Measurements from ENCODE around the gene UIMC1.
"Not testable (repeated sequence)": the region's sequence is repeated elsewhere in the genome, so short reads cannot be mapped to it uniquely, and the experiment has no call there.

Gene UIMC1

DNA sequence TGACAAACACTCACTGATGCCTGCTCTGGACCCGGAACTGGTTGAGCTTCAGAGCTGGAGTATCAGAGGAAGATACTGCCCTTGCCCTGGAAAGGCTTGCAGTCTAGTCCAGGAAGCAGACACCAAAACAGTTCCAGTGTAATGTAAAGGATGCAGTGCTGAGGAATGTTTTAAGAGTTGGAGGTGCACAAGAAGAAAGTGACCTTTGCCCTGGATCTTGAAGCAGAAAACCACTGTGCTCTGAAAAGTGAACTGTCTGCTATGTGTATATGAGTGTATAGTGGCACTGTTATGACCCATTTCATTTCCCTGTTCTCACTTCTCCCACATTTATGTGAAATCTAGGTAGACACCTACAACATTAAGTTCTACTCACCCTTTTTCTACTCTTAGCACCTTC is 18.0 kb upstream of the UIMC1 start:
- no peaks in the 10 kb centered on the region for H3K9me3 Mint-ChIP-seq (ENCODE audit: low read depth)
- H3K4me1 Mint-ChIP-seq (ENCODE audit: low read depth) = peaks cover 34% of the 10 kb centered on the region
- H3K4me3 Mint-ChIP-seq = peak overlapping the region; percentile 56
- no peaks in the 10 kb centered on the region for H3K27me3 Mint-ChIP-seq
- peaks cover 7% of the 10 kb centered on the region for H3K36me3 Mint-ChIP-seq
- H3K27ac Mint-ChIP-seq = no peak overlapping the region

DNA sequence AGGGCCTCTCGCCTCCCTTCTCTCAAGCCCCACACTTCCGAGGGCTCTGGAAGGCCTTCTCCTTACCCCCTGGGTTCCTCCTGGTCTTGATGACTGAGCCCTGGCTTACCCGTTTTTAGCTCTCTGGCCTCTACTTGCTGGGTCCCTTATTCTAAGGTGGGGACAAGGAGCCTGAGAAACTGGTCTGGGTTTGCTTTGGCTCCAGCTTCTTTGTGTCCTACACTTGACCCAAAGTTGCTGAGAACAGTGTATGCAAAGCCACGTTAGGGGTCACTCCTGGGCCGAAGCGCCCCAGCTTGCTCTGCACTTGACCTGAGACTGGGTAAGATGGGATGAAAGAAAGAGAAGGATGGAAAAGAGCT is 16.7 kb upstream of the UIMC1 start:
- Mint-ChIP-seq H3K27ac (peak overlapping the region; percentile 96), H3K4me1 (ENCODE audit: low read depth) (peaks cover 34% of the 10 kb centered on the region), H3K4me3 (peak overlapping the region; percentile 98), H3K9me3 (ENCODE audit: low read depth) (no peaks in the 10 kb centered on the region), H3K27me3 (no peaks in the 10 kb centered on the region), H3K36me3 (peaks cover 7% of the 10 kb centered on the region)

DNA sequence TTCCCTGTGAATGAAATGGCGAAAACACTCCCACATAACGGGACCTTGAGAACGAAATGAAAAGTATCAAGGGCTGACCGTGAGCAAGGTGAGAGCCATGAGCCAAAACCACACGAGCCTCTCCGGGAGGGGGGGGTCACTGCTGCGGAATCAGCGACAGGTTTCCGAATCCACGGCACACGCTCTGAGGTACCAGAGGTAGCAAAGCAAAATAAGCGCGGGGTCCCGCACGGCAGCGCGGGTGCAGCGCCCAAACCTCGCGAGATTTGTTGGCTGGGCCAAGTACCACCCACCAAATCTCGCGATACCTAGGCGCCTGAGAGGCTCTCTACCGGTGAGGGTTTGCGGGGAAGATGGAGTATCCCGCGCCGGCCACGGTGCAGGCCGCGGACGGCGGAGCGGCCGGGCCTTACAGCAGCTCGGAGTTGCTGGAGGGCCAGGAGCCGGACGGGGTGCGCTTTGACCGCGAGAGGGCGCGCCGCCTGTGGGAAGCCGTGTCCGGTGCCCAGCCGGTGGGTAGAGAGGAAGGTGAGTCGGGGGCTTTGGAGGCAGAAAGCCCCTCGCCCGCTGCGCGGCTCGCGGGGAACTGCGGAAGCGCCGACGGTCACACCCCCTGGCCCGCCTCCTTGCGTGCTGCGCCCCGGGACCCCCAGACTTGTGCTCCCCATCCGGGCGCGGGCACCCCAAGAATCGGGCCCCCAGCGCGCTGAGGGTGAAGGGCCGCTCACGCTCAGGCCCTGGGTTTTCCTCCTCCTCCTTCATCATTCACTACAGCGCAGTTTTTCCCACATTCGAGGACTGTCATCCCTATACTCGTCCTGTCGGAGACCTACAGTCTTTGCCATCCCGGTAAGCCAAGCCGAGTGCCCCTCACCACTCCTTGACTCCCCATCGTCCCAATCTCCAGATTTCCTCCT is 16.1 kb upstream of the UIMC1 start, which contains the start of gene ZNF346:
Gene ZNF346 (plus strand): TSS at position 311 of the 917 bp plus-strand sequence. CDS start 43 bp downstream, at position 354.
- Mint-ChIP-seq H3K27ac (peak within 1 kb of the TSS; percentile 96), H3K36me3 (peaks cover 5% of the 10 kb centered on the region), H3K9me3 (ENCODE audit: low read depth) (no peaks in the 10 kb centered on the region), H3K4me1 (ENCODE audit: low read depth) (peaks cover 34% of the 10 kb centered on the region), H3K27me3 (no peaks in the 10 kb centered on the region), H3K4me3 (peak within 1 kb of the TSS; percentile 98)

DNA sequence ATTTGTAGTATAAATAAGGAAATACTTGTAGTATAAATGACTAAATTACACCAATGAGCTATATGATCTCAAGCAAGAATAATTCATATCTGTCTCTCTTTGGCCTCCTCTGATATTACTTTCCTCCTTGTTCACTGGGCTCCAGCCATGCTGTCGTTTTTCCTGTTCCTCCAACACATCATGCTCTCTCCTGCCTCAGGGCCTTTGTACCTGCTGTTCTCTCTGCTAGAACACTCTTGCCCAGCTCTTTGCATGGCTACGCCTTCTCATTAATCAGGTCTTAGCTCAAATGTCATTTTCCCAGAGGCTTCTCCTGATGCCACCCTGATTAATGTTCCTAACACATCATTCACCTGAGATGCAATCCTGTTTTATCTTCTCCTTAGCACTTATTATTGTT is 13.5 kb upstream of the UIMC1 start:
- Mint-ChIP-seq H3K9me3 (ENCODE audit: low read depth) (no peaks in the 10 kb centered on the region), H3K36me3 (peaks cover 2% of the 10 kb centered on the region), H3K27me3 (no peaks in the 10 kb centered on the region), H3K27ac (no peak overlapping the region), H3K4me3 (no peak overlapping the region), H3K4me1 (ENCODE audit: low read depth) (peaks cover 24% of the 10 kb centered on the region)

DNA sequence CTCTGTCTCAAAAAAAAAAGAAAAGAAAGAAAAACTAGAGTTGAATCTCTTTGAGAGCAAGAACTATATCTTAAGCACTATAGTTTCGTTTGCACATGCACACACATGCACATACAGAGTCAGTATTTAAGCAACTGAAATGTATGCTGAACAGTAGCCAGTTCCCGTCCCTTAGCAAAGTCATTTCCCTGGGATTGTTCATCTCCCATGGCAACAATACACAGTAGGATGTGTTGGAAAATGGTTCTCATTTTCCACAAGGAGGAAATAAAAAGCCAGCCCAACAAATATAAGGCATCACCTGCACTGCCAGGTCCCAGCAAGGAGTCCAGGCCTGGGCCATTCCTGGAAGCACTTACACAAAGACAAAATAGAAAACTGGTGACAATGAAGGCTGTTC is 11.8 kb upstream of the UIMC1 start:
- peaks cover 13% of the 10 kb centered on the region for H3K4me1 Mint-ChIP-seq (ENCODE audit: low read depth)
- no peak overlapping the region for H3K4me3 Mint-ChIP-seq
- H3K36me3 Mint-ChIP-seq = peaks cover 2% of the 10 kb centered on the region
- H3K27me3 Mint-ChIP-seq = no peaks in the 10 kb centered on the region
- no peak overlapping the region for H3K27ac Mint-ChIP-seq
- no peaks in the 10 kb centered on the region for H3K9me3 Mint-ChIP-seq (ENCODE audit: low read depth)

DNA sequence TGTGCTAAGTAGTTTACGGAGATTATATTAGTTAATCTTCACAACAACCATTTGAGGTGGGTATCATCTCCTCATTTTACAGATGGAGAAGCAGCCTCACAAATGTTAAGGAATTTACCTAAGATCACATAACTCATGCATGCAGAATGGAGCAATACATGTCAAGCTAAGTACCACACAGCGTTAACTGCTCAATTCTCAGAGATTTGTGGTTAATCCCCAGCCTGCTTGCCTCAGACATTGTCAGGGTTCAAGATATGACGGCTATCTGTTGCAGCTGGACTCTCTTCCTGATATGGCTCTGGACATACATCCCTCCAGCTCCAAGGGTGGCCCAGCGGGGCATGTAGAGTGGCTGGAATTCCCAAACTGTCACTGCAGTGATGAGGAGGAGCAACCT is 8.6 kb upstream of the UIMC1 start:
- H3K27ac Mint-ChIP-seq = no peak overlapping the region
- no peaks in the 10 kb centered on the region for H3K4me1 Mint-ChIP-seq (ENCODE audit: low read depth)
- no peaks in the 10 kb centered on the region for H3K27me3 Mint-ChIP-seq
- no peaks in the 10 kb centered on the region for H3K9me3 Mint-ChIP-seq (ENCODE audit: low read depth)
- no peak overlapping the region for H3K4me3 Mint-ChIP-seq
- peaks cover 2% of the 10 kb centered on the region for H3K36me3 Mint-ChIP-seq

DNA sequence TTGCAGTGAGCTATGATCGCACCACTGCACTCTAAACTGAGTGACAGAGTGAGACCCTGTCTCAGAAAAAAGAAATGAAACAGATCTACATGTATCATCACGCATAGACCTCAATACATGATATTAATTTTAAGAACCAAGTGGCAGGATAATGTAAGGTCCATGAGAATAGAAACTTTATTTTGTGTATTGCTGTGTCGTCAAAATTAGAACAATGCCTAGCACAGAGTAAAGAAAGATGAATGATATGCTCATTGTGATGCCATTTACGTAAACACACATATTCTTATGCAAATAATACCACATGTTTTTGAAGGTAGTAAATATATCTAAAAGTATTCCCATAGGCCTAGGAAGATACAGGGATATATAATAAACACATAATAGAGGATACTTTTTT is 3.6 kb upstream of the UIMC1 start:
- Mint-ChIP-seq H3K27me3 (no peaks in the 10 kb centered on the region), H3K9me3 (ENCODE audit: low read depth) (no peaks in the 10 kb centered on the region), H3K4me1 (ENCODE audit: low read depth) (peaks cover 12% of the 10 kb centered on the region), H3K36me3 (no peaks in the 10 kb centered on the region), H3K27ac (no peak overlapping the region), H3K4me3 (no peak overlapping the region)

DNA sequence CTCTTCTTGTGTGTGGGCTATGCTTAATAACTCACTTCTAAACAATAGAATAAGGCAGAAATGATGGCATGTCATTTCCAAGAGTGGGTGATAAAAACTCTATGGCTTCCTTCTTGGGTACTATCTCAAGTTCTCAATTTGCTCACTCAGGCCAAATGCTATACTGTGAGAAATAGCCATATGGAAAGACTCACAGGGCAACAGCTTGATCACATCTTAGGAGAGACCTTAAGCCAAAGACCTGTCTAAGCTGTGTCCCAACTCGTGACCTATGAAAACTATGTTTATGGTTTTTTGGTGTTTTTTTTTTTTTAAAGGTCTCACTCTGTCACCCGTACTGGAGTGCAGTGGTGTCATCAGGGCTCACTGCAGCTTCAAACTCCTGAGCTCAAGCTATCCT is 2.1 kb upstream of the UIMC1 start:
- H3K36me3 Mint-ChIP-seq = no peaks in the 10 kb centered on the region
- H3K27ac Mint-ChIP-seq = no peak overlapping the region
- H3K4me3 Mint-ChIP-seq = no peak overlapping the region
- peaks cover 22% of the 10 kb centered on the region for H3K4me1 Mint-ChIP-seq (ENCODE audit: low read depth)
- no peaks in the 10 kb centered on the region for H3K9me3 Mint-ChIP-seq (ENCODE audit: low read depth)
- no peaks in the 10 kb centered on the region for H3K27me3 Mint-ChIP-seq

DNA sequence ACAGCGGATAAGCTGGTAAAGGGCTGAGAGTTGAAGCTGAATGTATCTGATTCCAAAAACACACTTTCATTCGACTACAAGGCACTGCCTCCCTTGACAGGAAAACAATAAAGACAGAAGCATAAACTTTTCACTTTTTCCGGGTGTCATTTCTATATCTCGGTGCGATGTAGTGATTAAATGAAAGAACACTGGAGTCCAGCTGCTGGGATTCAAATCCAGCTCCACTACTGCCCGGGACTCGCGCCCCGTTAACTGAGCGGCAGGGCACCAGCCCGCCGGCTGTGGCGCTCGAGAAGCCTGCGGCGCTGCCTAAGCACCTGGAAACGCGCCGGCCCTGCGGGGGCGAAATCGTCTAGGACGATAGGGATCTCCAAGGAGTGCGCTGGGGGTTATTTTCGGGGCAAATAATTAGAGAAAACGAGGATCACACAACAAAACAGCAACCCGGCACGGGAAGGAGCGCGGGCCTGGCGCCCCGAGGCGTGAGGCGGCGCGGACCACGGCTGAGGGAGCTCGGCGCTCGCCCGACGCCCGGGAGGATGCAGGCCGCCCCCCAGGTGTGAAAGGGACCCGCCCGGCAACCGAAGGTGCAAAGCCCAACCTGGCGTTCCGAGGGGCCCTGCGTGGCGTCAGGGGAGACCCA is 837 bp downstream of the UIMC1 start:
- Mint-ChIP-seq H3K9me3 (ENCODE audit: low read depth) (no peaks in the 10 kb centered on the region), H3K4me1 (ENCODE audit: low read depth) (peaks cover 36% of the 10 kb centered on the region), H3K36me3 (peaks cover 2% of the 10 kb centered on the region), H3K4me3 (peak overlapping the region; percentile 95), H3K27me3 (no peaks in the 10 kb centered on the region), H3K27ac (peak overlapping the region; percentile 88)

DNA sequence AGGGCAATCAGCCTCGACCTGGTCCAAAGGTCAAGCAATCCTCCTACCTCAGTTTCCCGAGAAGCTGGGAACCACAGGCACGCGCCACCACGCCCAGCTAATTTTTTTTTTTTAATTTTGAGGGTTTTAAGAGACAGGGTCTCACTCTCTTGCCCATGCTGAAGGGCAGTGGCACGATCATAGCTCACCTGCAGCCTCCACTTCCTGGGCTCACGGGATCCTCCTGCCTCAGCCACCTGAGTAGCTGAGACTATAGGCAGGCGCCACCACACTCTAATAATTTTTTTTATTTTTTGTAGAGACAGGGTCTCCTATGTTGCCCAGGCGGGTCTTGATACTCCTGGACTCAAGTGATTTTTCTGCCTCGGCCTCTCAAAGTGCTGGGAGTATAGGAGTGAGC is 1.6 kb downstream of the UIMC1 start:
- Mint-ChIP-seq H3K4me3 (peak overlapping the region; percentile 95), H3K27me3 (no peaks in the 10 kb centered on the region), H3K4me1 (ENCODE audit: low read depth) (peaks cover 38% of the 10 kb centered on the region), H3K36me3 (peaks cover 3% of the 10 kb centered on the region), H3K27ac (no peak overlapping the region), H3K9me3 (ENCODE audit: low read depth) (no peaks in the 10 kb centered on the region)

DNA sequence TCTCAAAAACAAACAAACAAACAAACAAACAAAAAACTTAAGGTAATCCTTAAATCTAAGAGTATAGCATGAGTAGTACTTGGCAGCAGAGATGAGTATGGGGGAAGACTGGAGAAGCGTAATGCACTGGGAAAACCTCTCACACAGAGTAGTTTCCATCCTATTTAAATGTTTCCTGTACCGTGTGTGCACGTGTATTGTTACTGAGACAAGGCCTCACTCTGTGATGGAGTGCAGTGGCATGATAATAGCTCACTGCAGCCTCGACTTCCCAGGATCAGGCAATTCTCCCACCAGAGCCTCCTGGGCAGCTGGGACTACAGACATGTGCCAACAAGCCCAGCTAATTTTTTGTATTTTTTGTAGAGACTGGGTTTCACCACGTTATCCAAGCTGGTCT is 2.9 kb downstream of the UIMC1 start:
- Mint-ChIP-seq H3K36me3 (peaks cover 3% of the 10 kb centered on the region), H3K27me3 (no peaks in the 10 kb centered on the region), H3K4me3 (peak overlapping the region; percentile 47), H3K27ac (no peak overlapping the region), H3K4me1 (ENCODE audit: low read depth) (peaks cover 46% of the 10 kb centered on the region), H3K9me3 (ENCODE audit: low read depth) (no peaks in the 10 kb centered on the region)

DNA sequence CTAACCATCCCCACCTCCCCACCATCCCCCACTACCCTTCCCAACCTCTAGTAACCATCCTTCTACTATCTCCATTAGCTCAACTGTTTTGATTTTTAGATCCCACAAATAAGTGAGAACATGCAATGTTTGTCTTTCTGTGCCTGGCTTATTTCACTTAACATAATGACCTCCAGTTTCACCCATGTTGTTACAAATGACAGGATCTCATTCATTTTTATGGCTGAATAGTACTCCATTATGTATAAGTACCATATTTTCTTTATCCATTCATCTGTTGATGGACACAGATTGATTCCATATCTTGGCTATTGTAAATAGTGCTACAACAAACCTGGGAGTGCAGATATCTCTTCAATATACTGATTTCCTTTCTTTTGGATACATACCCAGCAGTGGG is 7.1 kb downstream of the UIMC1 start:
- not testable (repeated sequence) for H3K4me3 Mint-ChIP-seq; H3K27me3 Mint-ChIP-seq; H3K27ac Mint-ChIP-seq; H3K9me3 Mint-ChIP-seq (ENCODE audit: low read depth)
- Mint-ChIP-seq H3K4me1 (ENCODE audit: low read depth) (peaks cover 59% of the 10 kb centered on the region), H3K36me3 (peaks cover 14% of the 10 kb centered on the region)

DNA sequence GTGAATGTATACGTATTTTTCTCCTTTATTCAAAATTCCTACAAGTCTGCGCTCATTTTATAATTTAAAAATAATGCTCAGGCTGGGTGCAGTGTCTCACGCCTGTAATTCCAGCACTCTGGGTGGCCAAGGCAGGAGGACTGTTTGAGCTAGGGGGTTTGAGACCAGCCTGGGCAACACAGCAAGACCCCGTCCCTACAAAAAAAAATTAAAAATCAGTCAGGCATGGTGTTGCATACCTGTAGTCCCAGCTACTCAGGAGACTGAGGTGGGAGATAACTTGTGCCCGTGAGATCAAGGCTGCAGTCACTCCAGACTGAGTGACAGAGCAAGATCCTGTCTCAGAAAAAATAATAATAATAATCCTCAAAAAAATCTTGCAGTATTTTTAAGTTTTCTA is 7.8 kb downstream of the UIMC1 start:
- Mint-ChIP-seq H3K36me3 (peaks cover 15% of the 10 kb centered on the region), H3K27me3 (no peaks in the 10 kb centered on the region), H3K27ac (no peak overlapping the region), H3K4me1 (ENCODE audit: low read depth) (peaks cover 55% of the 10 kb centered on the region), H3K4me3 (no peak overlapping the region), H3K9me3 (ENCODE audit: low read depth) (no peaks in the 10 kb centered on the region)

DNA sequence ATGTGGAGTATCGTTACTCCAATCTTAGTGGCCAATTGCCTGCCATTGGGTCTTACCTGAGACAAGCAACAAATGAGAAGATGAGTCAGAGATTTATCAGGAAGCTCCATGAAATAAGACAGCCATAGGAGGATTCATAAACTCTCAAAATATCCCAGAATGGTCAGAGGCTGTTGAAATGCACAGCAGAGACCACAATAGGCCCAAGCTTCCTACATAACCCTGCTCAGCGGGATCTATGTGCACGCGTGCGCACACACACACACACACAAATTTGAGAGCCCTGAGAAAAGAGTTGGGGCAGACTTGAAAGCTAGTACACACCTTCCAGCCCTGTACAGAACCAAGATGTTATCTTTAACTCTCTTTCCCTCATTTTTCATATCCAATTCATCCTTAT is 9.8 kb downstream of the UIMC1 start:
- Mint-ChIP-seq H3K9me3 (ENCODE audit: low read depth) (no peaks in the 10 kb centered on the region), H3K4me3 (peak overlapping the region; percentile 37), H3K36me3 (peaks cover 15% of the 10 kb centered on the region), H3K27ac (peak overlapping the region; percentile 81), H3K4me1 (ENCODE audit: low read depth) (peaks cover 46% of the 10 kb centered on the region), H3K27me3 (no peaks in the 10 kb centered on the region)

DNA sequence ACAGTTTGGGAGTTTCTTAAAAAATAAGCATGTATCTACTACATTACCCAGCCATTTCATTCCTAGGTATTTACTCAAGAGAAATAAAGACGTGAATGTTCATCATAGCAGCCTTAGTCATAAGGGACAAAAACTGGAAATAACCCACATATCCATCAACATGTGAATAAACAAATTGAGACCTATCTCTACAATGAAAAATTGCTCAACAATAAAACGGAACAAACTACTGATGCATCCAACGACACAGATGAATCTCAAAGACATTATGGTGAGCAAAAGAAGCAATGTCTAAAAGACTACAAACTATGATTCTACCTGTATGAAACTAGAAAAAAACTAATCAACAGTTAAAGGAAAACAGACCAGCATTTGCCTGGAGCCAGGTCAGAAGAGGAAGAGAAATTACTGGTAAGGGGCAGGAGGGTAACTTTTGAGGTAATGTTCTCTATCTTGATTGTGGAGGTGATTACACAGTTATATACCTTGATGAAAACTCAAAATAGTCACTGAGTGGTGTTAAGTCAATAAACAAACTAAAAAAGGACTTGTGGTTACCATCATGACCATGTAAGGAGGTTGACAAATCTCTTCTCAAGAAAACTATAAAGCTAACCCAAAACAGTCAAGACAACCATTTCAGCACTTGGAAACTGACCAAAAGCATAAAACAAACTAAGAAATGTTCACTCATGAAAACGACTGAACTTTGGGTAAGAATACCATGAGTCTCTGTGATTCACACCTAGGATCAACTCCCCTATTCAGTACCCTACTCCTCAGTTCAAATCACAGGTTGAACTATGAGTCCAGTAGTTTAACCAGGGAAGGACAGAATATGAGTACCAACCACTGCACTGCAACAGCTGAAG is 10.4 kb downstream of the UIMC1 start:
- Mint-ChIP-seq H3K36me3 (peaks cover 15% of the 10 kb centered on the region), H3K4me3 (peak overlapping the region; percentile 37), H3K27ac (peak overlapping the region; percentile 59), H3K4me1 (ENCODE audit: low read depth) (peaks cover 44% of the 10 kb centered on the region), H3K9me3 (ENCODE audit: low read depth) (no peaks in the 10 kb centered on the region), H3K27me3 (no peaks in the 10 kb centered on the region)

Measured in activated naive CD8-positive, alpha-beta T cell (primary cell).